GM12878 (cell line): ENCODE data around the gene R3HDM2. TPM values are rescaled to one million over a fixed set of nuclear protein-coding genes. Genes with fewer than 3 reads are reported as not detected.
A peak's percentile ranks its signal among the peaks of the same experiment; 100 is the strongest.

ENCODE experiments used
- ATAC-seq: fragments of 200-7000 bp; cut with Tn5 transposase; 3 replicates; pipeline ENCODE4 v1.9.1; 2020; ENCODE audit warnings: mild to moderate bottlenecking, moderate library complexity
- BruUV-seq: library from RNA; stranded (reverse); fragments of 400-500 nt; replicated peaks from 2 replicates; lab custom pipeline; 2021; lab: Mats Ljungman, UMichigan
- CTCF ChIA-PET: fragments of 300-600 bp; sonication (Branson Sonifier 250); formaldehyde crosslinking; extraction: SDS; loops from one replicate; lab custom pipeline; 2021; ENCODE audit warnings: inconsistent platforms; lab: Yijun Ruan, JAX
- POLR2A ChIA-PET: fragments of 350-600 bp; formaldehyde crosslinking; extraction: SDS; loops from one replicate; lab custom pipeline; 2021; ENCODE audit warnings: inconsistent platforms; lab: Charles Lee
- RAD21 ChIA-PET: fragments of 300-600 bp; sonication (Branson Sonifier 250); formaldehyde crosslinking; loops from one replicate; lab custom pipeline; 2023; ENCODE audit warnings: antibody characterized with exemption; ENCODE audit not compliant: unreplicated experiment; lab: Charles Lee
- SMC1A ChIA-PET: fragments of 300-600 bp; sonication (Branson Sonifier 250); formaldehyde crosslinking; loops from one replicate; lab custom pipeline; 2023; ENCODE audit not compliant: unreplicated experiment, uncharacterized antibody; lab: Charles Lee
- DNase-seq: peaks from one replicate; pipeline ENCODE4 v3.0.0-alpha.2; 2011; ENCODE audit warnings: low read depth, low spot score
- FAIRE-seq: peaks from 3 replicates; lab custom pipeline; 2011; peaks lifted over from hg19 to GRCh38; lab: Jason Lieb, UNC
- H2AFZ ChIP-seq: 2 replicates; pipeline ENCODE4 v1.6.0; 2011; ENCODE audit warnings: low read depth, low read length, control low read depth; ENCODE audit not compliant: control insufficient read depth
- H3K27ac ChIP-seq: 2 replicates; pipeline ENCODE4 v1.5.1; 2011; ENCODE audit warnings: control low read depth; ENCODE audit not compliant: control insufficient read depth, insufficient read depth
- H3K27me3 ChIP-seq, 2 experiments: replicated peaks in 1 of 2; 2 replicates each; pipeline versions ENCODE4 v1.6.0 to v1.6.1; 2011; ENCODE audit warnings: low read length in 1 of 2; ENCODE audit not compliant: control insufficient read depth in 2 of 2, insufficient read depth in 2 of 2
- H3K36me3 ChIP-seq, 2 experiments: 2 replicates each; pipeline ENCODE4 v1.5.1; 2011; ENCODE audit warnings: low read length in 1 of 2; ENCODE audit not compliant: control insufficient read depth in 2 of 2, insufficient read depth in 2 of 2
- H3K4me1 ChIP-seq: 2 replicates; pipeline ENCODE4 v1.6.1; 2011; ENCODE audit warnings: mild to moderate bottlenecking, low read length, moderate library complexity, mixed read lengths; ENCODE audit not compliant: control insufficient read depth, insufficient read depth
- H3K4me2 ChIP-seq: 2 replicates; pipeline ENCODE4 v1.6.0; 2011; ENCODE audit warnings: control low read depth; ENCODE audit not compliant: control insufficient read depth, insufficient read depth
- H3K4me3 ChIP-seq: fragments of 200-600 bp; sonication (generic); 2 replicates; pipeline ENCODE4 v1.5.1; 2016
- H3K79me2 ChIP-seq: 2 replicates; pipeline ENCODE4 v1.6.0; 2011; ENCODE audit warnings: low read length; ENCODE audit not compliant: control insufficient read depth, insufficient read depth
- H3K9ac ChIP-seq: 2 replicates; pipeline ENCODE4 v1.8.0; 2011; ENCODE audit warnings: low read length, control low read depth, mixed read lengths; ENCODE audit not compliant: control insufficient read depth, insufficient read depth
- H3K9me3 ChIP-seq: replicated peaks from 3 replicates; pipeline ENCODE4 v1.5.1; 2011; ENCODE audit warnings: mild to moderate bottlenecking, low read length; ENCODE audit not compliant: control insufficient read depth, insufficient read depth
- H4K20me1 ChIP-seq: 2 replicates; pipeline ENCODE4 v1.6.0; 2011; ENCODE audit not compliant: control insufficient read depth, insufficient read depth
- CHD2 ChIP-seq: IDR thresholded peaks from 2 replicates; pipeline ENCODE4 v1.6.1; 2011; ENCODE audit warnings: low read depth, low read length, improper control_type of control experiment, borderline replicate concordance
- EP300 ChIP-seq, 2 experiments: fragments of 150-350 bp in 1 of 2; IDR thresholded peaks; 2 replicates each; pipeline ENCODE4 v1.6.1; 2011 to 2012; ENCODE audit warnings: low read depth in 2 of 2, low read length in 2 of 2, borderline replicate concordance in 1 of 2, improper control_type of control experiment in 1 of 2, inconsistent platforms in 1 of 2; ENCODE audit not compliant: control insufficient read depth in 1 of 2
- MEF2A ChIP-seq: IDR thresholded peaks from 2 replicates; pipeline ENCODE4 v1.6.1; 2011; ENCODE audit warnings: low read depth, mild to moderate bottlenecking, low read length, moderate library complexity; ENCODE audit not compliant: insufficient read depth
- MTA3 ChIP-seq: IDR thresholded peaks from 2 replicates; pipeline ENCODE4 v1.6.1; 2012; ENCODE audit warnings: low read length, inconsistent platforms, borderline replicate concordance
- NBN ChIP-seq: fragments of 450-650 bp; IDR thresholded peaks from 2 replicates; pipeline ENCODE4 v1.6.1; 2016
- NKRF ChIP-seq: fragments of 450-650 bp; conservative IDR thresholded peaks from 2 replicates; pipeline ENCODE4 v1.6.1; 2017; ENCODE audit warnings: mild to moderate bottlenecking, moderate library complexity
- NR2C2 ChIP-seq: IDR thresholded peaks from 2 replicates; pipeline ENCODE4 v1.6.1; 2011; ENCODE audit warnings: borderline replicate concordance, low read depth; ENCODE audit not compliant: control insufficient read depth, insufficient read length
- PKNOX1 ChIP-seq: fragments of 450-650 bp; IDR thresholded peaks from 2 replicates; pipeline ENCODE4 v1.6.1; 2016; ENCODE audit warnings: mild to moderate bottlenecking
- RCOR1 ChIP-seq: conservative IDR thresholded peaks from 2 replicates; pipeline ENCODE4 v1.6.1; 2012; ENCODE audit warnings: low read depth, low read length, improper control_type of control experiment
- SREBF2 ChIP-seq: IDR thresholded peaks from 2 replicates; pipeline ENCODE4 v1.6.1; 2012; ENCODE audit warnings: mild to moderate bottlenecking, low read length
- TCF3 ChIP-seq: IDR thresholded peaks from 2 replicates; pipeline ENCODE4 v1.6.1; 2012; ENCODE audit warnings: low read depth, mild to moderate bottlenecking, low read length, borderline replicate concordance; ENCODE audit not compliant: insufficient read depth
- YY1 ChIP-seq: IDR thresholded peaks from 2 replicates; pipeline ENCODE4 v1.6.1; 2011; ENCODE audit warnings: low read depth, mild to moderate bottlenecking, low read length
- WGBS: methylation state at CpG from one replicate; pipeline ENCODE4 v1.1.6; 2016; ENCODE audit warnings: low lambda C conversion rate; ENCODE audit not compliant: insufficient replicate concordance, insufficient coverage; ENCODE audit errors: missing lambda C conversion rate; 5-methylcytosine and 5-hydroxymethylcytosine counted together
- in situ Hi-C: fragments of 300-500 bp; cut with MboI; formaldehyde crosslinking; loops from 9 replicates; pipeline ENCODE4 v1.14.3; 2018; ENCODE audit warnings: mixed read lengths
- intact Hi-C: fragments of 100-400 bp; cut with micrococcal nuclease; formaldehyde crosslinking; loops from one replicate; pipeline ENCODE4 v1.14.2; 2022; ENCODE audit not compliant: unreplicated experiment
- polyA plus RNA-seq, 11 experiments: library from polyadenylated mRNA; depleted of rRNA in 4 of 11; unstranded in 6 of 11; stranded (reverse) in 5 of 11; fragments of >200 nt; fragmentation: Nextera tagmentation in 4 of 11; fragmentation: Illumina TruSeq in 1 of 11; extraction: Ambion mirVana in 4 of 11; extraction: Trizol in 1 of 11; gene quantifications; 1 replicate in 1 of 11; 2 replicates in 10 of 11; pipeline versions ENCODE4 v1.2.1 to v1.2.3, GENCODE V29; 2011 to 2016; ENCODE audit warnings: inconsistent platforms in 2 of 11, missing spikeins in 2 of 11, low read depth in 1 of 11
- total RNA-seq, 4 experiments: library from RNA; depleted of rRNA in 3 of 4; stranded (reverse); fragments of >200 nt in 3 of 4; fragmentation: Illumina TruSeq in 1 of 4; extraction: Trizol in 1 of 4; gene quantifications; 2 replicates each; pipeline versions ENCODE4 v1.2.1 to v1.2.3, GENCODE V29; 2013 to 2021
- TF ChIP-seq, protein P1 (sequence below): fragments of 150-350 bp; IDR thresholded peaks from 2 replicates; pipeline ENCODE4 v1.6.1; 2016; ENCODE audit warnings: low read depth, low read length
- TF ChIP-seq, protein P2 (sequence below): IDR thresholded peaks from 2 replicates; pipeline ENCODE4 v1.6.1; 2011; ENCODE audit warnings: mild to moderate bottlenecking, low read depth, low read length, moderate library complexity; ENCODE audit not compliant: insufficient replicate concordance
- TF ChIP-seq, protein P3 (sequence below): IDR thresholded peaks from 2 replicates; pipeline ENCODE4 v1.6.1; 2012; ENCODE audit warnings: low read depth, low read length, improper control_type of control experiment

R3HDM2 gene
- total and polyA plus RNA-seq, 10 of the 15 experiments (the other 5 are each of a cell fraction or from before 2014, with no cell fraction given): 4.6 to 26.1 (median 11.2) TPM

DNA sequence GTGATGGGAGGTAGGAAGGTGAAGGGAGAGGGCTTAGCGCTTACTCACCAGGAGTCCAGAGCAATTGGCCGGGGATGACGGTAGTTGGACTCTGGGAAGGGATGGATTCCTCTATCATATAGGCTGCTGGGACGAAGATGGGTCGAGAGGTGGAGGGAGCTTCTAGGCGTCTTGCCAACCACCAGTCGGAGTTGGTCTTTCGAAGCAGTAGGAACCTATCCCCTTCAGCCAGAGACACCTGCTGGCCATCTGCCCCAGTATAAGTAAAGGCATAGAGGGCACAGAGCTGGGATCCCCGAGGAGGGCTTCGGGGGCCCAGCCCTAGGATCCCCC, 48.2 kb upstream of the R3HDM2 start:
- no peak overlapping the region for H2AFZ ChIP-seq
- H3K79me2 ChIP-seq: peaks cover 44% of the 10 kb centered on the region
- ATAC-seq (no peak), DNase-seq (no peak), FAIRE-seq (no peak)
- BruUV-seq: no TSS peak
- CTCF ChIA-PET: interaction anchor here (1.8 to 8.1 kb wide), 4 partner anchors 18 to 39 kb away, joined by 3 to 114 read pairs (median 18); partner anchors contain the start of genes GLI1 and INHBE
- peaks cover 1 to 10% of the 10 kb centered on the region in 2 experiments; a peak in 3 of 4 replicates for H3K36me3 ChIP-seq
- no peaks in the 10 kb centered on the region for H3K9me3 ChIP-seq
- SMC1A ChIA-PET: interaction anchor here (1.2 to 2.7 kb wide), 2 partner anchors 20 to 26 kb away, joined by 3 to 10 read pairs; partner anchors contain the start of gene GLI1
- peak overlapping the region; percentile 74 for H3K9ac ChIP-seq
- no peaks in the 10 kb centered on the region for H3K27me3 ChIP-seq
- no peaks in the 10 kb centered on the region for H4K20me1 ChIP-seq
- in situ Hi-C loops: no loop called here
- peak overlapping the region; percentile 92; the same call in 1 of the 2 replicates for H3K4me3 ChIP-seq
- peak overlapping the region; percentile 99 for H3K4me2 ChIP-seq
- RAD21 ChIA-PET: no interaction called here
- H3K27ac ChIP-seq: peak overlapping the region; percentile 85
- intact Hi-C loops: loop anchor here (5.0 to 10.0 kb wide), 2 partner anchors 43 to 276 kb away; partner anchors contain the start of genes CDK4, DDIT3, MARCHF9 and MBD6
- POLR2A ChIA-PET: interaction anchor here (0.7 to 1.7 kb wide), 4 partner anchors 13 to 49 kb away, joined by 3 to 7 read pairs (median 4); partner anchors contain the start of gene DDIT3
- peaks cover 34% of the 10 kb centered on the region for H3K4me1 ChIP-seq
- WGBS: 62% methylated on average over 10 of the region's 10 CpGs
- TF ChIP-seq RCOR1 (no peak), TCF3 (no peak), PKNOX1 (no peak), MEF2A (no peak), EP300 (IDR thresholded peaks at IDR 0.05; ENCODE audit: borderline replicate concordance in 1 of 2, control insufficient read depth in 1 of 2, low read depth in 2 of 2, low read length in 2 of 2) (no peak), YY1 (no peak), MTA3 (no peak), NBN (no peak), CHD2 (no peak), NKRF (no peak), SREBF2 (no peak), NR2C2 (no peak)
- TF ChIP-seq, protein P1, sequence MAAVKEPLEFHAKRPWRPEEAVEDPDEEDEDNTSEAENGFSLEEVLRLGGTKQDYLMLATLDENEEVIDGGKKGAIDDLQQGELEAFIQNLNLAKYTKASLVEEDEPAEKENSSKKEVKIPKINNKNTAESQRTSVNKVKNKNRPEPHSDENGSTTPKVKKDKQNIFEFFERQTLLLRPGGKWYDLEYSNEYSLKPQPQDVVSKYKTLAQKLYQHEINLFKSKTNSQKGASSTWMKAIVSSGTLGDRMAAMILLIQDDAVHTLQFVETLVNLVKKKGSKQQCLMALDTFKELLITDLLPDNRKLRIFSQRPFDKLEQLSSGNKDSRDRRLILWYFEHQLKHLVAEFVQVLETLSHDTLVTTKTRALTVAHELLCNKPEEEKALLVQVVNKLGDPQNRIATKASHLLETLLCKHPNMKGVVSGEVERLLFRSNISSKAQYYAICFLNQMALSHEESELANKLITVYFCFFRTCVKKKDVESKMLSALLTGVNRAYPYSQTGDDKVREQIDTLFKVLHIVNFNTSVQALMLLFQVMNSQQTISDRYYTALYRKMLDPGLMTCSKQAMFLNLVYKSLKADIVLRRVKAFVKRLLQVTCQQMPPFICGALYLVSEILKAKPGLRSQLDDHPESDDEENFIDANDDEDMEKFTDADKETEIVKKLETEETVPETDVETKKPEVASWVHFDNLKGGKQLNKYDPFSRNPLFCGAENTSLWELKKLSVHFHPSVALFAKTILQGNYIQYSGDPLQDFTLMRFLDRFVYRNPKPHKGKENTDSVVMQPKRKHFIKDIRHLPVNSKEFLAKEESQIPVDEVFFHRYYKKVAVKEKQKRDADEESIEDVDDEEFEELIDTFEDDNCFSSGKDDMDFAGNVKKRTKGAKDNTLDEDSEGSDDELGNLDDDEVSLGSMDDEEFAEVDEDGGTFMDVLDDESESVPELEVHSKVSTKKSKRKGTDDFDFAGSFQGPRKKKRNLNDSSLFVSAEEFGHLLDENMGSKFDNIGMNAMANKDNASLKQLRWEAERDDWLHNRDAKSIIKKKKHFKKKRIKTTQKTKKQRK: no peak
- TF ChIP-seq, protein P2, sequence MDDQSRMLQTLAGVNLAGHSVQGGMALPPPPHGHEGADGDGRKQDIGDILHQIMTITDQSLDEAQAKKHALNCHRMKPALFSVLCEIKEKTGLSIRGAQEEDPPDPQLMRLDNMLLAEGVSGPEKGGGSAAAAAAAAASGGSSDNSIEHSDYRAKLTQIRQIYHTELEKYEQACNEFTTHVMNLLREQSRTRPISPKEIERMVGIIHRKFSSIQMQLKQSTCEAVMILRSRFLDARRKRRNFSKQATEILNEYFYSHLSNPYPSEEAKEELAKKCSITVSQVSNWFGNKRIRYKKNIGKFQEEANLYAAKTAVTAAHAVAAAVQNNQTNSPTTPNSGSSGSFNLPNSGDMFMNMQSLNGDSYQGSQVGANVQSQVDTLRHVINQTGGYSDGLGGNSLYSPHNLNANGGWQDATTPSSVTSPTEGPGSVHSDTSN: no peak
- TF ChIP-seq, protein P3, sequence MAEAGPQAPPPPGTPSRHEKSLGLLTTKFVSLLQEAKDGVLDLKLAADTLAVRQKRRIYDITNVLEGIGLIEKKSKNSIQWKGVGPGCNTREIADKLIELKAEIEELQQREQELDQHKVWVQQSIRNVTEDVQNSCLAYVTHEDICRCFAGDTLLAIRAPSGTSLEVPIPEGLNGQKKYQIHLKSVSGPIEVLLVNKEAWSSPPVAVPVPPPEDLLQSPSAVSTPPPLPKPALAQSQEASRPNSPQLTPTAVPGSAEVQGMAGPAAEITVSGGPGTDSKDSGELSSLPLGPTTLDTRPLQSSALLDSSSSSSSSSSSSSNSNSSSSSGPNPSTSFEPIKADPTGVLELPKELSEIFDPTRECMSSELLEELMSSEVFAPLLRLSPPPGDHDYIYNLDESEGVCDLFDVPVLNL: no peak
